Pulmonary artery endothelial cell (primary cell): Measurements from ENCODE around the gene NRG3. TPM values are rescaled to one million over a fixed set of nuclear protein-coding genes. Genes with fewer than 3 reads are reported as not detected.
"Not testable (repeated sequence)": the region's sequence is repeated elsewhere in the genome, so short reads cannot be mapped to it uniquely, and the experiment has no call there.

Source experiments
- DNase-seq: peaks from one replicate; pipeline ENCODE4 v3.0.0-alpha.2; 2011; ENCODE audit warnings: low read depth, low spot score
- total RNA-seq: library from RNA; depleted of rRNA; stranded (reverse); fragments of >200 nt; gene quantifications from 2 replicates; pipeline ENCODE4 v1.2.3, GENCODE V29; 2014

The NRG3 gene
- total RNA-seq, 1 donor from 2014 or later = 0.33 TPM

GRCh38 chr10:82889728-82890127 lies 1014.7 kb downstream of the NRG3 start:
- no peak for DNase-seq

DNA sequence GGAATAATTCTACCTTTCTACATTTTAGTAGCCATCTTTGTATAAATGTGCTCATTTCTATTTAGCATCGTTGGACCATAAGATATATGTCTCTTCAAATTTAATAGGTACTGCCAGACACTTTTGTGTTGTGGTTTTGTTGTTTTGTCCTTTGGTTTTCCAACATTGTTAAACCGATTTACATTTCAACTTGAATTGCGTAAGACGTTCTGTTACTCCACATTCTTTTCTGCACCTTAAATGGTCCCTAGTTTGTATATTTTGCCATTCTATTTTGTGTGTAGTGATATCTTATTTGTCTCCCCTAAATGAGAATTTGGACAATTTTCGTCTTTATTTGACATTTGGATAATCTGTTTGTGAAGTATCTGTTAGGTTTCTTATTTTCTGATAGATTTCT lies 1015.6 kb downstream of the NRG3 start:
- no peak for DNase-seq

DNA sequence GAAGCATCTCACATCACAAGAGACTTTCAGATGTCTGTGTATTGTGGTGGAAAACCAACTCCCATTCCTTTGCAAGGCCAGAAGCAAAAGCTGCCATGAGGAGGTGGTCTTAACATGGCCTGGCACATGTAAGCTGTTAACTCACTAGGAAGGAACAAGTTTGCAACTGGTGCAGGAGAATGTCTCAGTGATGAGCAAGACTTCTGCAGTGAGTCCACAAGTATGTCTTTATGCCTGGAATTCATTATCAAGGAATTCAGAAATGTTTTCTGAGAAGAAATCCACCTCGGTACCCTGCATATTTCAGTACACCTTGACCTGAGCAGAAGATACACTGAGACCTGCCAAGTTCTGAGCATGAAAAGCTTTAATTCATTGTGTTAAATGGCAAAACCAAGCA lies 1033.1 kb downstream of the NRG3 start:
- no peak for DNase-seq

DNA sequence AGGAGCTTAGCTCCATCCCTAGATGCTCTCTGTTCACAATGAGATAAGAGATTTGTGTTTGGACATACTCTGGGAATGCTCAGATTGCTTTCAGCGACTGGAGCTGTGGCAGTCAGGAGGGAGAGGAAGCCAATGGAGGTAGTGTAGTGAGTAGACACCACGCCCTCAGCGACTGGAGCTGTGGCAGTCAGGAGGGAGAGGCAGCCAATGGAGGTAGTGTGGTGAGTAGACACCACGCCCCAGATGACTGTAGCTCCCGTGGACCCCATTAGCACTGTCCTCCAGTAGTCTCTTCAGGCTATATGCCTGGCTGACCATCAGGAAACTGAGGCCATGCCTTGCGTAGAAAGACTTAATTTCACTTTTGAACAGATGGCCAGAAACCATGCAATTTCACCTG lies 1033.8 kb downstream of the NRG3 start:
- DNase-seq = no peak

GRCh38 chr10:82910301-82910700 lies 1035.3 kb downstream of the NRG3 start:
- no peak for DNase-seq

- DNase-seq = no peak
Measured at GRCh38 chr10:82914655-82915136, 1039.7 kb downstream of the NRG3 start.

- DNase-seq = no peak
Measured at GRCh38 chr10:82916941-82917340, 1041.9 kb downstream of the NRG3 start.

DNA sequence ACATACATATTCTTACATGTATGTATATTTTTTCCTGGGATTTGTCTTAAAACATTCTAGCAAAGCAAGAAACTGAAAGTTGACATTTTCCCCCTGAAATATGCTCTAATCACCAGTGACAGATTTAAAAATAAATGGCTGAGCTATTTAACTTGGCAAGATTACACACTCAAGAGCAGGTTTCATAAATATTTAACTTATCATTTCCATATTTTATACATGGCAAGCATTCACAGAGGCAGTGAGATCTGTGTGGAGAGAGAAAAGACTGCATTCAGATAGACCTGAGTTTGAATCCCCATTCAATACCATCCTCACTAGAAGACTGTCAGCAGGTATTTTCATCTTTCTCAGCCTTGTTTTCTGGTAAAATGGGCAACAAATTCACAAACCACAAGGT lies 1043.0 kb downstream of the NRG3 start:
- DNase-seq = no peak

DNA sequence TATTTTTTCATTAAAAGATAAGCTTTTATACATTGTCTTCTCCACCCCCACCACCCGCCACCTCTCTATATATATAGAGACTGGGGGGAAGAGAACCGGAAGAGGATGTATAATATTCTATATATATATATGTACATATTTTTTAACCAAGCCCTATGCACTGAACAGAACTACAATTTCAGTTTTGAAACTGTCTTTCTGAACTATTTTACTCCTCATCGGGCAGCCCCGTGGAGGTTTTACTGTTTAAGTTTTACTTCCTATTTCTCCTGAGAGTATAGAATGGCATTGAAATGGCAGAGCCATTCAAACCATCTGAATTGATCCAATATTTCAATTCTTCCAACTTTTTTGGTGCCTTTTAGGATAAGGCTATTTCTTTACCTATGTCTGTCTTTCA lies 1047.1 kb downstream of the NRG3 start:
- no peak for DNase-seq

GRCh38 chr10:82922755-82923154 lies 1047.8 kb downstream of the NRG3 start:
- DNase-seq = no peak

GRCh38 chr10:82924711-82925110 lies 1049.7 kb downstream of the NRG3 start:
- DNase-seq = no peak

DNA sequence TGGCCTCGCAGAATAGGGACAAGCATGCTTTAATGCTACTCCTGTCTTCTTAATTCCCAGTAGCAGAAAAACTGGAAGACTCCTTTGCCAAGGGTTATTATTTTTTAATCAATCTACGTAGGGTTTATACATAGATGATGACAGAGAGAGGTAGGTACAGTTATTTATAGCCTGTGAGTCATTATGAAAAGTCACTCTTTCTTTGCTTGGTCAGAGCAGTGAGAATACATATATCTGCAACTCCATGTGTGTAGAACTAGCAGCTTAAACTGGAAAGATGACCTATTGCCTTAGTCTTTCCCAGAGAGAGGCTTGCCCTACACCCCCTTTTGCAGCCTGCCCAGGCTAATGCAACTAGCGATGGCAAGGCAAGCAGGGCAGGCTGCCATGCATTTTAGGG lies 1050.6 kb downstream of the NRG3 start:
- DNase-seq = no peak

DNA sequence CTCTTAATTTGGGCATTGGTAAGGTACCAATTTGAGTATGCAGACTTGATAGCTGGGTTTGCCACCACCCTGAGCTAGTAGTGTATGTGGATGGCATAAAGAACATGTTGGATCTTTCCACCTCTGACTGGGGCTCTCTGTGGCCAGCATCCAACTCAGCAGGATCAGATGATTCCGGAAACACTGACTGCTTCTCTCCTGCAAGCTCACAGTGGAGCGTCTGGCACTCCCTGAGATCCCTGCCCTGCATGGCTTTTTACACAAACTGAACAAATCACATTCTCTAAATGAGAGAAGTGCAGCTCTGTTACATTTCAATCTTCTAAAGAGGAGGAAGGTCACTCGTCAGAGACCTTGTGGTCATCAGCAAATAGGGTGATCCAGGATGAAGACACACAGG lies 1057.5 kb downstream of the NRG3 start:
- no peak for DNase-seq

GRCh38 chr10:82934429-82934828 lies 1059.4 kb downstream of the NRG3 start:
- no peak for DNase-seq

DNA sequence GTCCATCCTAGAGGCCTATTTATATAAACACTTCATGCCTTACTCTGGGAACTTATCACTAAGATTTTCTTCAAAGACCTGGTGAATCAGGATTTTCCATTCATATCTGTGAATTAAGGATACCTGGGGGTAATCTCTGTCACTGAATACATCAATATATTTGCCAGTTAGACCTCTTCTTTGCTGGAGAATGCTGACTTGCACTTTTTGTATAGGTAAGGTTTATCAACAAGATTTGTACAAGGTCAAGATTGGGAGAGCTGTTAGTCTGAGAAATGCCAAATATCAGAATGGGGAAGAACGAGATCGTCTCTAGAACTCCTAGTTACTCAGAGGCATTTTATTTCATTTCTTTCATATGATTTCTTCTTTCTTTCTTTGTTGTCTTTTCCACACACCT lies 1060.0 kb downstream of the NRG3 start:
- DNase-seq = no peak

- DNase-seq = no peak
Measured at GRCh38 chr10:82938331-82938730, 1063.3 kb downstream of the NRG3 start.

DNA sequence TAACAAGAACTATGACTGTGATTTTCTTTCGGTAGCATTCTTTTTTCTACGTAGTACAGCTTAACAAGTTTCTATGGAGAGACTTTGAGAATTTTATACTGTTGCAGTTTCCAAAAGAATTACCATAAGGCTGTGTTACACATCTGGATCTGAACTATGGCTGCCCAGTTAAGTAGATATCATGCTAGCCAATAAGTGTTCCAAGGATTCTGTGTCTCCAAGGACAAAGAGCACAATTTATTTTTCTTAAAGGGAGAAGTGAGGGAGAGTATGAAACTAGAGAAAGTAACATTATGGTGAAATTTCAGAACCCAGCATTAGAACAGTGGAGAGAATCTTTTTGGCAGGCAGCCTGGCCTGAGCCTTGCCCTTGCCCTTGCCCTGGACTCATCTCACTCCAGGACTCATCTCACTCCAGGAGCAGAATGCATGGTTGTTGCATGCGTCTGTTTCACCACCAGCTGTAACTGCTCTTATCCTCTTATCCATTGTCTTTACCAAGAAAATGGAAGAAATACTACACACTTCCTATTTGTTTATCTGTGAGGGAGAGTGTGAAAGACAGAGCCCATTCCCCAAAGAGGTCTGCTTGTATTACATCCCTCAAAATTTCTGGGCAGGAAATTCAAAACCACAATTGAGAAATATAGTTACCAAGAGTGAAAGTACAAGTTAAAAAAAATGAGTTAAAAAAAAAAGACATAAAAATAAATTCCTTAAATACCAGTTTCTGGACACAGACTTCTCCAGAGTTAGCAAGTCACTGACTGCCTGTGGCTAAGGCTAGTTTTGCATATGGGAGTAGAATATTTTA lies 1067.5 kb downstream of the NRG3 start:
- DNase-seq = no peak

- no peak for DNase-seq
Measured at GRCh38 chr10:82943142-82943541, 1068.1 kb downstream of the NRG3 start.

DNA sequence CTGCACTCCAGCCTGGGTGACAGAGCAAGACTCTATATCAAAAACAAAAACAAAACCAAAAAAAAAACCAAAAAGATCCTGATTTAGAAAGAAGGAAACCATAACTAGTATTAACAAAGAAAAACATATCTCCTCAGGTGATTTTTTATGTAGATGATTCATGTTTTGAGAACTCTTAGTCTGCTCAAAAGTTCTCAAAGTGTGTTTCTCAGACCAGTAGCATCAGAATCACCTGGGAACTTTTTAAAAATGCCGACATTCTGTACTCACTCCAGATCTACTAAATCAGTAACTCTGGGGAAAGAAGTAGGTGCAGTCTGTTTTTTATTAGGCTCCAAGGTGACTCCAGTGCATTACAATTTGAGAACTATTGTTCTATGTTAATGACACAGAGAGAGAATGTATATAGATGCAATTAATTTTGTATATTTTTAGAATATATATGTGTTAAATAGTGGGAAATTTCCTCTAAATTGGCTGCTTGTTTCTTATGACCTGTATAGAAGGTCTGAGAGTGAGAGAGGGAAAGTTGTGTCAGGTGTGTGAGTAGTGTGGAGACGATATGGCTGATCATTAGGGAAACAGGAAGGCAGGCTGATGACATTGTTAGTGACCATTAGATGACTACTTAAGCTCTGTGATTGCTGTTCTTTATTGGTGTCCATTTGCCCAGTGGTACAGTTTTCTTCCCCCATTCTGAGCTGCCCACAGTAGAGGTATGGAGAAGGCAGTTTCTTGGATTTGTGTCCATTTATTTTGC lies 1075.0 kb downstream of the NRG3 start:
- no peak for DNase-seq

- DNase-seq = no peak
Measured at GRCh38 chr10:82953331-82953730, 1078.3 kb downstream of the NRG3 start.

GRCh38 chr10:82953909-82954308 lies 1078.9 kb downstream of the NRG3 start:
- DNase-seq = no peak

DNA sequence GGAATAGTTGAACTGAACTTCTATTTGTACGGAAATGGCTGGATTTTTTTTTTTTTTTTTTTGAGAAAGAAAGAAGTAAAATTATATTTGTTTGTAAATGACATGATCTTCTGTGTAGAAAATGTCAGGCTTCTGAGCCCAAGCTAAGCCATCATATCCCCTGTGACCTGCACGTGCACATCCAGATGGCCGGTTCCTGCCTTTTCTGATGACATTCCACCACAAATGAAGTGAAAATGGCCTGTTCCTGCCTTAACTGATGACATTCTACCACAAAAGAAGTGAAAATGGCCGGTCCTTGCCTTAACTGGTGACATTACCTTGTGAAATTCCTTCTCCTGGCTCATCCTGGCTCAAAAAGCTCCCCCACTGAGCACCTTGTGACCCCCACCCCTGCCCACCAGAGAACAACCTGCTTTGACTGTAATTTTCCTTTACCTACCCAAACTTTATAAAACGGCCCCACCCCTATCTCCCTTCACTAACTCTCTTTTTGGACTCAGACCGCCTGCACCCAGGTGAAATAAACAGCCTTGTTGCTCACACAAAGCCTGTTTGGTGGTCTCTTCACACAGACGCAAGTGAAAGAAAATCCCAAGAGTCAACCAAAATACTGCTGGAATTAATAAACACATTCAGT lies 1085.5 kb downstream of the NRG3 start:
- DNase-seq = not testable (repeated sequence)
